ENCODE measurements around the gene PXMP4. TPM values are rescaled to one million over a fixed set of nuclear protein-coding genes. Genes with fewer than 3 reads are reported as not detected.

Gene PXMP4
- total RNA-seq, 2 donors from 2014 or later = 13.2 to 18.1 TPM

GRCh38 chr20:33675136-33675959 is 44.8 kb downstream of the PXMP4 start:
- peaks cover 16% of the 10 kb centered on the region for H3K4me1 ChIP-seq
- intact Hi-C loops (cut with DNase I) = no loop called here
- DNase-seq = no peak
- no peaks in the 10 kb centered on the region for H3K9me3 ChIP-seq
- no peak for TF ChIP-seq CTCF (IDR thresholded peaks at IDR 0.05)
- no peaks in the 10 kb centered on the region for H3K27me3 ChIP-seq
- H3K36me3 ChIP-seq = no peaks in the 10 kb centered on the region
- peak overlapping the region; percentile 79 for H3K27ac ChIP-seq
- H3K9ac ChIP-seq (ENCODE audit: low read depth in 2 of 2, low read length in 2 of 2) = peak overlapping the region; percentile 75 to 79
- peak overlapping the region; percentile 54 for H3K4me3 ChIP-seq

GRCh38 chr20:33674294-33675135 is 45.6 kb downstream of the PXMP4 start, which contains the start of gene NECAB3:
TSS of gene NECAB3 (minus strand) at chr20:33674428. CDS start at chr20:33674352, 76 bp downstream.
- Histone ChIP-seq H3K36me3 (no peaks in the 10 kb centered on the region), H3K27me3 (no peaks in the 10 kb centered on the region), H3K4me3 (peak within 1 kb of the TSS; percentile 54), H3K9ac (ENCODE audit: low read depth in 2 of 2, low read length in 2 of 2) (peak within 1 kb of the TSS; percentile 84 to 88), H3K4me1 (peaks cover 16% of the 10 kb centered on the region), H3K27ac (peak within 1 kb of the TSS; percentile 79), H3K9me3 (no peaks in the 10 kb centered on the region)
- TF ChIP-seq CTCF (IDR thresholded peaks at IDR 0.05) = no peak
- DNase-seq = peak; percentile 84
- intact Hi-C loops (cut with DNase I) = no loop called here

- Histone ChIP-seq H3K9me3 (no peaks in the 10 kb centered on the region), H3K27ac (peak overlapping the region; percentile 65), H3K36me3 (no peaks in the 10 kb centered on the region), H3K4me1 (peaks cover 16% of the 10 kb centered on the region), H3K27me3 (no peaks in the 10 kb centered on the region), H3K9ac (ENCODE audit: low read depth in 2 of 2, low read length in 2 of 2) (peak overlapping the region; percentile 84 to 88), H3K4me3 (peak overlapping the region; percentile 54)
- DNase-seq = no peak
- intact Hi-C loops (cut with DNase I) = no loop called here
- TF ChIP-seq CTCF (IDR thresholded peaks at IDR 0.05) = no peak
These were observed 46.5 kb downstream of the PXMP4 start for GRCh38 chr20:33673410-33674293.

- DNase-seq = no peak
- no peaks in the 10 kb centered on the region for H3K9me3 ChIP-seq
- H3K4me1 ChIP-seq = peaks cover 20% of the 10 kb centered on the region
- intact Hi-C loops (cut with DNase I) = no loop called here
- H3K27me3 ChIP-seq = no peaks in the 10 kb centered on the region
- no peaks in the 10 kb centered on the region for H3K36me3 ChIP-seq
- no peak for TF ChIP-seq CTCF (IDR thresholded peaks at IDR 0.05)
- peak overlapping the region; percentile 84 to 88 for H3K9ac ChIP-seq (ENCODE audit: low read depth in 2 of 2, low read length in 2 of 2)
- peak overlapping the region; percentile 54 for H3K4me3 ChIP-seq
- no peak overlapping the region for H3K27ac ChIP-seq
These were observed 47.0 kb downstream of the PXMP4 start for GRCh38 chr20:33673114-33673409.
